HG02884 (cell line): ENCODE data around the gene ARID1B.

Experiments used
- ATAC-seq: cut with Tn5 transposase; IDR thresholded peaks from one replicate; pipeline ENCODE4 v1.9.1; 2021; ENCODE audit warnings: mild to moderate bottlenecking, moderate library complexity; ENCODE audit not compliant: unreplicated experiment

The ARID1B gene

DNA sequence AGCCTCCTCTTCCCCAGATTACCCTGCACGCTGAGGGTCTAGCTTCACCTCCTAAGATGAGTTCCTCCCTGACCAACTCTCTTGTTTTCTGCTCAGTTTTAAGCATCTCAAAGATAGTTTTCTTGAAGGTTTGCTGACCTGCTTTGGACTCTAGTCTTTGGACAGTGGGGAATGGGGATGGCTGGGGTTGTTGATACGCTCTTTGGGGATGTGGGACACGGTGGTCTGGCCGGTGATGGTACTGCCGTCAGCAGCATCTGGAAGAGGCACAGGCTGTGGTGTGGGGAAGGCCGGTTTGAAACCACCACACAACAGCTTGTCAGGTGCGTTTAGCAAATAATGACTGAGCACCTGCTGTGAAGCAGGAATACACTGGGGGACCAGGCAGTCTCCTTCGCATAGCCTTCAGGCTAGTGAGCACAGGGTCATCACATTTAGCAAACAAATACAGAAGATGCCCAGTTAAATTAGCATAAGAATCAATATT, 452.0 kb downstream of the ARID1B start:
- ATAC-seq = no peak

DNA sequence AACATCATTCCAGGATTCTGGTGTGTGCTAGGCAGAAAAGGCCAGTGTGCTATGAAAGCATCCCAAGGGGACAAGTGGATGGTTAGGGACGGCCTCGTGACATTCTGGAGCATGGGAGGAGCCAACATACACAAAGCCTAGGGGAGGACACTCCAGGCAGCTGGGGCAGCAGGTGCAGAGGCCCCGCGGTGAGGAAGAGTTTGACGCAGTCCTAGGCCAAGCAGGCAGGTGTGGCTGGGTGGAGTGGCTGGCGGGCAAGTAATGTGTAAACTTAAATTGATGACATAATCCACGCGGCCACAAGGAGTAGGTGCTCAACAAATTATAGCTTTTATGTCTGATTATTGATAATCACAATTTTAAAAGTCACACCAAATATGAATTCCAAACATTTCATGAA, 452.5 kb downstream of the ARID1B start:
- no peak for ATAC-seq

DNA sequence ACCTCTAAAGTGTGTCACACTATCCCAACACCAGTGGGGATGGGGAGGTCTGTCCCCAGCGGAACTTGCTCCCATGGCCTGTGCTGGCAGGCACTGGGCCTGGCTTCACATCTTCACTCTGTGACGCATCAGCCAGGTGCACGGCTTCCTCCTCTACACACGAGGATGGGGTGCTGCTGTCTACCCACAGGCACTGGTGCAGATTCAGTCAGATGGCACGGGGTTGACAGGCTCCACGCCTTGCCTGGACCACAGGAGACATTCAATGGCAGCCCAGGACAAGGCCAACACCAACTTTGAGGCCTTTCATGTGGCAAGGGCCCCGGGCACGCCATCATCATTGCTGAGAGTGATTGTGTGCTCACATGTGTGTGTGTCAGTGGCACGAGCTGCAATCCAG, 453.7 kb downstream of the ARID1B start:
- ATAC-seq = no peak

DNA sequence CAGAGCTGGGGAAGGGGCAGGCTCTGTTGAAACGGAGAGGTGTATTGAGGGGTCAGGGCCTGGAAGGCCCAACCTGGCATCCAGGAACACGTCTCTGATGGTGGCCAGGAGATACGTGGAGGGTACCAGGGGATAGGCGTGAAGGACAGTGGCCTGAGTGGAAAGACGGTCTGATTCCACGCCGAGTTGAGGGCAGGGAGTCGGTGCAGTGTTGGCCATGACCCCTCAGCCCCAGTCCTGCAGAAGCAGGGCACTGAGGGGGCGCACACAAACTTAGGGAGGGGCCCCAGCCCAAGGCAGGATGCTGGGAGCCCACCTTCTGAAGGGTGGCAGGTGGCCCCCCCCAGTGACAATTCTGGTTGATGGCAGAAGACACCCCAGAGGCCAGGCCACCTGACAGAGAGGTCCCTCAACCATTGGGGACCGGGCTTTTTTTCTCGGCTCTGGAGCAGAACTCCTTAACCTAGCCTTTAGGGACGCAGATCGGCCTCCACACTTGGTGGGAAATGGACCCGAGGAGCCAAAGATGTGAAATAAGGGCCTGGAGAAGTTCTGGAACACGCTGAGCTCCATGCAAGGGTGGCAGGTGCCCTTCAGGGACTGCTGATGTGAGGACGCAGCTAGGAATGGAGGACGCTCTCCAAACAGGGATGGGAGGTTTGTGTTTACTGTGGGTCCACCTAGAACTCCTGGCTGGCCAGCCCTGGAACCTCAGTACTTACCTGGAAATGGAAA, 455.1 kb downstream of the ARID1B start:
- ATAC-seq = no peak

DNA sequence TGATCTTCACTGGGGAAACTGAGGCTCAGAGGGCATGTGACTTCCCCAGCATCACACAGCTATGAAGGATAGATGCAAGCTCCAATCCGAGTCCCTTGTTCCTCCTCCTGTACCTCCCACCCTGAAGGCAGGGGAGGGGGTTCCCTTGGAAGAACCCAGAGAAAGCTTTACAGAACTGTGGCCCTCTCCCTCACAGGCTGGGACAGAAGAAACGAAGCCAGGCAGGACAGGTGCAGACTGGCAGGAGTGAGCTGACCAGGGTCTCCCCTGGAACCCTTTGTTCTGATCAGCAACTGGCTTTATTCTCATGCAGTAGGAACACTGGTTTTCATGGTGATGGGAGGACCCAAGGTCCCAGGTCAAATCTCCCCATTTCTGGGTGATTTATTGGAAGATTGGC, 456.0 kb downstream of the ARID1B start:
- ATAC-seq = no peak

DNA sequence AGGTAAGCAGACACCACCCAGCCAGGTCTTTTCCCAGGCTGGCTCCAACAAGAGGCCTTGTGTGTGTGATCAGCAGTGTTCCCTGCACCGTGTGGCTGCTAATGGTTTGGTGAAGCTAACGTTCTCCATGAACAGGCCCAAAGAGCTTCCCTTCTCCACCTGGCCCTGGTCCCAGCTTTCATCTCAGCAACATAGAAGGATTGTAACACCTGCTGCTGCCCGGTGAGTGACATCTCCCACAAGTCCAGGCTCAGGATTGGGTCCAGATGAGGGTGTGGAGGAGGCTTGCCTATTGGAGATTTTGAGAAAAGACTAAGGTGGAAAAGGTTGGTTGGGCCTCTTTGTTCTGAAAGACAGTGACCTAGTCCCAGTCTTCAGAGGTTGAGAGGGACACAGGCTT, 456.5 kb downstream of the ARID1B start:
- no peak for ATAC-seq

DNA sequence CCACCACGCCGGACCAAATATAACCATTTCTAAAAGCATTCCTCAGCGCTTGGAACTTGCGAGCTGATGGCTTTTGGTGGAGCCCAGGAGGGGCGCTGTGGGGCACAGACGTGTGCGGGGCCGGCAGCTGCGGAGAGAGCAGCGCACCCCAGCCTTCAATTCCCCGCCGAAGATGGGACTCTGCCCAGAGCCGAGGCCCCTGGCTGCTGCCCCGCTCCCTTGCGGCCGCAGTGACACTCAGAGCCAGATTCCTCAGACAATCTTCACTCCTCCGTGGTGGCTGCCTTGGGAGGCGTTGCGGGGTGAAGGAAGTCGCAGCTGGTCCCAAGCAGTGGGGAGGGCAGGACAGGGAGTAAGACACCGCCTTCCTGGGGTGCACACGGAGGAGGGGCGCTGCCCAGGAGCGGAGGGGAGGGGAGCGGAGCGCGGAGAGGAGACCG, 458.4 kb downstream of the ARID1B start:
- no peak for ATAC-seq

DNA sequence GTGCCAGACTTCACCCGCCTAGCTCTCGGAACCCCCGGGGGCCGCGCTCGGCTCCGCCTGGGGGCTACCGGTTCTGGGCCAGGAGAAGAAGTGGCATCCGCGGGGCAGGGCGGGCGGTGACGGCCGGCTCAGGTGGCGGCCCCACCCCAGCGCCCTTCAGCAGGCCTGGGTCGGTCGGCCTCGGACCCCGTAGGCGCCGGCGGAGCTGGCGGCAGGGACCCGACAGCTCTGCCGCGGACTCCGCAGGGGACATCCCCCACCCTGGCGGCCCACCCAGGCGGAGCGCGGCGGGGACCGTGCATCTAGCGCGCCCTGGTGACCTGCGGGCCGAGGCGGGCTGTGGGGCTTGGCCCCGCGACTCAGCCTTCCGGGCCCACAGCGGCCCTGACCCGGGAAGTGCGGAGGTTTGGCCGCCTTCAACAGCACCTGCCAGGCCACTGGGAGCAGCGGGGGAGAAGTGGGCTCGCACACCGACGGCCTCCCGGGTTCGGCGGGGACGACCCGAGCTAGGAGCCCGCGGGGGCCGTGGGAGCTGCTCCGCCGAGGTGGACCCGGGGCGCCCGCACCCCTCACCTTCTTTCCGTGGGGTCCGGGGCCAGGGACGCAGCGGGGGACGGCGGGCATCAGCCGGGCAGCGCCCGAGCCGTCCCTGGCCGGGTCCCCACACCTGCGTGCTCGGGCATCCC, 459.0 kb downstream of the ARID1B start:
- ATAC-seq = no peak

DNA sequence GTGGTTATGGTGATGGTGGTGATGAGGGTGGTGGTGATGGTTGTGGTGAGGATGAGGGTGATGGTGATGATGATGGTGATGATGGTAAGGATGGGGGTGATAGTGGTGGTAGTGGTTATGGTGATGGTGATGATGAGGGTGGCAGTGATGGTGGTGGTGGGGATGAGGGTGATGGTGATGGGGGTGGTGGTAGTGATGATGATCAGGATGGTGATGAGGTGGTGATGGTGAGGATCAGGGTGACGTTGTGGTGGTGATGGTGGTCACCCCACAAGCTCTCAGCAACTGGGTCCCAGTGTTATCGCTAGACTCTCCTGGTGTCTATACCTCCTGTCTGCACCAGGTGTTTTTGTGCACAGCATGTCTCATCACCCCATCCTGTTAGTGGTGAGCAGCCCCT, 461.2 kb downstream of the ARID1B start:
- ATAC-seq = no peak

DNA sequence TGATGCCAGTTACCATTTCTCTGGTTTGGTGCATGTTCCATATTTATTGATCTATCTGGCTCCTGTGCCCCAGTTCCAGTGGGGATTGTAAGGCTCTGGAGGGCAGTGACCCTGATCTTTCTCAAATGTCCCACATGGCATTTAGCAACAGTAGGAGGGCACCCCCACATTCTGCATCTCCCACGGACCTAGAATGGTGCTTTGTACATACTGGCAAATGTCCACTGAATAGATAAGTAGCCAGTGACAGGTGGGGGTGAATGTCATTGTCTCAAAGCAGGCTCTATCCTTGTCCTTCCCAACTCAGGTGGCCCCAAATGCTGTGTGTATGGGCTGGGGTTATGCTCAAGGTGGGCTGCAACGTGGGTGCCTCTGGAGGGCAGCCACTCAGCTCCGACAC, 462.0 kb downstream of the ARID1B start:
- ATAC-seq = no peak

DNA sequence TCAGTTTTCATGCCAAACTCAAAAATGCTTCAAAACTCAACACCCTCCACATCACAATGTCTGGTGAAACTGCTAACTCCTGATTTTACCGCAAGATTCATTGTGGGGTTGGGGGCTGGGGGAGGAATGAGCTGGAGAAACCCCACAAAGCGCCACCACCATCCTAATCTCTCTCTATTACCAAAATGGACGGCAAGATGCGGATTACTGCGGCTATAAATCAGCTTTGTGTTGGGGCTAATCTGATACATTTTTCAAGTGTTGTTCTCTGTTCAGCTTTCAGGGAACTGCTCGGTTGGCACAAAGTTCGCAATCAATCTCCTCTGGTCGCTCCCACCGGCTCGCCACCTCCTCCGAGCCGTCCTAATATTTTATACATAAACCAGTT, 462.5 kb downstream of the ARID1B start:
- no peak for ATAC-seq

DNA sequence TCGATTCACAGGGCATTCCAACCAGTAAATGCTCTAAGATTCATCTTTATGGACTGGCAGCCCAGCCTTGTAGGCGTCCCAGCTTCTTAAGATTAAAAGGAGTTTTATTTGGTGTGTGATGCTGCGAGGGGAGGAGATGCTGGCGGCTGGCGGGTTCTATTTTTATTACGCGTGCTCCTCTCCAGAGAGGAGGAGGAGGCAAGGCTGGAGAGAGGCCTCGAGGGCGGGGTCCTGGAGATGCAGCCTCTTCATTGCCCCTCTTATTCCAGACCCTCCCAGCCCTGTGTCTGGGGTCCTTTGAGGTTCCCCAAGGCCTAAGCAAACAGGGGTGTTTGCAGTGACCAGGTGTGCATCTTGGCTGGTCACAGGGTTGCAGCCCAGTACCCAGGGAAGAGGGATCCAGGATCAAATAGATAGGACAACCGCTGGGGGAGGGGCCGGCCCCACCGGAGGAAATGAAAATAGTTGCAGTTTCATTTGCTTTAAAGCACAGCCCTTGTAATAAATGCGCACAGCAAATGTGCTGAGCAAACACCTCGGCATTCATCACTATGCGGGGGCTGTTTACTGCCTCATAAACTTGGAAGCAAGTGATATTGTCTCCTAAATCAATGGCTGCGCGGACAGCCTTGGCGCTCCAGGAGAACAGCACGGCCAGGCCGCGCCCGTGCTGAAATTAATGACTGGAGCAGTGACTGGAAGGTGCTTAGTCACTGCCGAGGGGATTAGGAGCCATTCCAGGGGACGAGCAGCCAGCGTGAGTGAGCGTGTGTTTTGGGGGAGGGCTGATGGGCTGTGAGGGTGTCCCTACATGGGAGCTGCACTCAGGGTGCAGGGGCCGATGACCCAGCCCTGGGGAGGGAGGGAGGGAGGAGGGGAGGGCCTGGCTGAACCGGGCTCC, 463.1 kb downstream of the ARID1B start:
- ATAC-seq = no peak

DNA sequence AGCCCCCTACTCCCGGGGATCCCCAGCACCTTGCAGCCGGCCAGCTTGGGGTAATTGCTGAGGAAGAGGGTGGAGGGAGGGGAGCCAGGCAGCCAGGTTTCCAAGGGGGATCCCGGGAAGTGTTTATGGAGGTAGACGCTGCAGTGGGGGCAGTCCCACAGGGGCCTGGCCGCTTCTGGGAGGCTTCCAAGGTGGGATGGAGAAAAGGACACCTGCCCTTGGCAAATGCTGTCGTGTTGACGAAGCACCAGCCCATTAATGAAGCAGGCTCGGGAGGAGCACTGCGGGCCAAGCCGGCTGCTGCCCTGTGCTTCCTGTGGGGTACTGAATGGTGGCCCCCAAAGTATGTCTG, 463.8 kb downstream of the ARID1B start:
- ATAC-seq = no peak

DNA sequence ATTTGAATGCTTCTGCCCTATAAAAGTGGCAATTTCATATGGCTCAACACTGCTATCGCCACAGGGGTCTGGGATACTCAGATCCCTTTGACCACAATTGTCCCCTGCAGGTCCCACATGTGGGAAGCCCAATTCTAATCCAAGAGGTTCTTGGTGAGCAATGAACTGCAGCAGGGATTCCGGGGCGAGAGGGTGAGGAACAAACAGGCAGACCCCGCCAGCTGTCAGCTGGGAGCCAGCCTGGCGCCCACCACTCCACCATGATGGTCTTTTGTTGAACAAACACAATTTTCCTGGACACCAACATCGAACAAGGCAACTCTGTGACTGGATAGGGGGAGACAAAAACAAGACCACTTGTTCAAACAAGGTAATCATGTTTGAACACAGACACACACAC, 465.6 kb downstream of the ARID1B start:
- ATAC-seq = no peak

DNA sequence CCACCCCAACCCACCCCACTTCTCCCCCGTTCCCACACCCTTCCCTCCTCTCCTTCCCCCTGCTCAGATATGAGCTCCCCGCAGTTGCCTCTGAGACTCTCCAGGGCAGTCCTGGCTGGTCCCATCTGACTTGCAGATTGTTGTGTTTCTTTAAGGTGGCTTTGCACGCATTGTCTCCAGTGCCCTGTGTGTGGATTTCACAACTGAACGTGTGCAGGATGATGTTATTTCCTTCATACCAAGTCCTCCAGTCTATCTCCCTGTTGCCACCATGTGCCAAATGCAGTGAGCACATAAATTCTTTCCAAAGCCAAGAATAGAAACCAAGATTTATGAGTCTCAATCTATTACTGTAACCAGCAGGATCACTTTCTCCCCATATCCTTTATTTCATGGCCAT, 467.0 kb downstream of the ARID1B start:
- ATAC-seq = no peak

DNA sequence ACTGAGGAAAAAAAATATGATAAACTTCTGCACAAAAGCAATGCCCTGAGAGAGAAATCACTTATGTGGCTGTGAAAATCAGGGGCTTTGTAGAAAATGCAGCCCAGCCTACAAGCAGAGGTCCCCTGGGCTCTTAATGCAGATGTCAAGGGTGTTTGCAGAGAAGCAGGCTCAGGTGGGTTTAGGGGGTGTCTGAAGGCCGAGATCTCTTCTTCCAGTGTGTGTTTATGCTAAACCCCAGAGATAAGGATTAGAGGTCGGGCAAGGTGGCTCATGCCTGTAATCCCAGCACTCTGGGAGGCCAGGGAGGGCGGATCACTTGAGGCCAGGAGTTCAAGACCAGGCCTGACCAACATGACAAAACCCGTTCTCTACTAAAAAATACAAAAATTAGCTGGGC, 467.6 kb downstream of the ARID1B start:
- no peak for ATAC-seq

DNA sequence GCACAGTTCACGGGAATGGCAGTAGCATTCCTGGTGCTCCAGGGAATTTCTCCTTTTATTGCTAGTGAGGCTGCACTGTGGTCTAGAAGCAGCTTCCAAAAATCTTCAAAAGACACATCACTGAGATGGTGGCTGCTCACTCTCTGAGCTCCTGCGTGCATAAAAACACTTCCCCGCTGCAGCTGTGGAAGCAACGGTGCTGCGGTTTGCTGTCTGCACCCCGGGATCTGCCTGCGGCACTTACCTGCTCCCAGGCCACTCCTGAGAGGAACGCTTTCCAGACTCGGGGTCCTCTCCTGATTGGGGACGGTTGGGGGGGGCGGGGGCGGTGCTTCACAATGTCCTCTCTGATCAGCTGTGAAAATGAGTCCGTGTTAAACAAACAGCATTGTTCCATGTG, 468.3 kb downstream of the ARID1B start:
- no peak for ATAC-seq

DNA sequence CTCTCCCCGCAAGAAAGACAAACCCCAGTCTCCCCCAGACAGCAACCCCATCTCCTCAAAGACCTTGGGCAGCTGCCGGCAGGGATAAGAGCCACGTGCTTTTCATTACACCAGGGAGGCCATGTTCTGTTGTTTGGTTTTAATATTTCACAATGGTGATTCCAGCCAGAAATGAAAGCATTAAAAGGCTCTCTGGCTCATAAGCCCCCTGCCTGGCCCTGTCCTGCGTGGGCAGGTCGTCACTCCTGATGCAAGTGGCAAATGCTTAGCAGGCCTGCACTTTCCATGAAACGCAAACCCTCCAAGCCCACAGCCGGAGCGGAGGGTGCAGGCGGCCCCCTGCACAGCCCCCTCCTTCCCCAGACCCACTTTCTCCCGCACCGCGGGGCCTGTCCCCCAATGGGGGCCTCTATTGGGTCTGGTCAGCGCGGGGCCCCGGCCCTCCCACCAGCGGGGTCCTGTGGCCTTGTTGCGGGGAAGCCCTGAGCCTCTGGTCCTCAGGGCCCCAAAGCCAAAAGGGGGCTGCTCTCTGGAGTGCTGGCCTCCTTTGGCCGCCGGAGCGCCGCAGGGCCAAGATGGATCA, 469.0 kb downstream of the ARID1B start:
- no peak for ATAC-seq

DNA sequence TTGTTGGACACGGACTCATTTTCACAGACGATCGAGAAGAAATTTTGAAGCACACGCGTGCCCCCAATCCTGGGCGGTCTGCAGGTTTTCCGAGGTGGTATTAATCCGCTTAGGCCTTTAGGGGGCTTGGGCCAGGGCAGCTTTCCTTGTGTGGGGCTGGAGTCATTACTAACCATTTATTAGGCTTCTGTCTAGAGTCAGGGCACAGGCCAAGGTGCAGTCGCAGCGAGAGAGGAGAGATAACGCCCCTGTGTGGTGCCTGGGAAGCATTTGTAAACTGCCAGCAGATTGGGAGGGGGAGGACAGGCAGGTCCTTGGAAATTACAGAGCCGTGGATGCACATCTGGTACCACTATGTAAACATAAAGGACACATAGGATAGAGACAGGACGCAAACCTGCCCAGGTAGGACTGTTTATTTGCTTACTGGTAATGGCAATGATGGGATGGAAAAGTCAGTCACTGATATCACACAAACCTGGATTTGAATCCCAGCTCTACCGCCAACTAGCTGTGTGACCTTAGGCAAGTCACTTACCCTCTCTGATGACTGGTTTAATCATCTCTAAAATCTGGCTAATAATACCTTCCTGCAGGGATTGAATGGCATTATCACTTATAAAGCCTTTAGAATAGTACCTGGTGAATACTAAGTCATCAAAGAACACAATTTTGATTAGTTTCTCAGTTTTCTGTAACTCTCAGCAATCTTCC, 469.8 kb downstream of the ARID1B start:
- ATAC-seq = no peak

DNA sequence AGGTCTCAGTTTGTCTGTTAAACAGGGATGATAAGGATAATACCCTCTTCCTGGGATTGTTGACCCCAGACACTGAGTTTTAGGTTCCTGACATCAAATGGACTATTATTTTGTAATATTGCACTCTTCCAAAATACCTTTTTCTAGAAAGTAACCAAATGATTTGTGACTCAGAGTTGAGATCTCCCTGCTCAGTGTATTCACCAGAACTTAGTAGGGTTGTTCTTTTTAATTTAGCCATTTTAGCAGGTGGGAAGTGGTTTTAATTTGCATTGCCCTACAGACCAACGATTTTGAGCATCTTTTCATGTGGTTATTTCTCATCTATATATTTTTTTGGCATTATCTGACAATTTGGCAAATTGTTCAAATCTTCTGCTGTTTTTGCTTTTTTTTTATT, 471.1 kb downstream of the ARID1B start:
- no peak for ATAC-seq

DNA sequence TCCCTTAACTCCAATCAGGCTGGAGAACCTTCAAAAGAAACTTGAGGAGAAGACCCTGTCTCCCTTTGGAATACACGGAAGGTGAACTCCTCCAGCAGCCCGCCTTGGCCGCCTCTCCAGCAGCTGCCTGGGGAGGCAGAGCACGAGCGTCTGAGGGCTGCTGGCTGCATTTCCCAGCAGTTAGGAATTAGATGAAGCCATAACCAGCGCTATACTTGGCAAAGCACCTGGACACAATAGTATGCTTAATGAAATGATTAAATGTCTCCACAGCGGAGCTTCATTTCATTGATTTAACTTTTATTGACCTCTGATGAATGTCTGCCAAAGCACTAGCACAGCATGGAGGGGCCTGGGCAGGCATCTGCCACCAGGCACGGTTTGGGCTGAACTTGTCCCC, 472.6 kb downstream of the ARID1B start:
- no peak for ATAC-seq
